ENCODE data around the gene FEM1C.
"Not testable (repeated sequence)": the region's sequence is repeated elsewhere in the genome, so short reads cannot be mapped to it uniquely, and the experiment has no call there.

Gene FEM1C

GRCh38 chr5:115484368-115484767 is 60.2 kb downstream of the FEM1C start:
- no peak overlapping the region for H3K4me3 ChIP-seq (replicated peaks; ENCODE audit: insufficient read depth, low read length)
- TF ChIP-seq GABPA (IDR thresholded peaks at IDR 0.05; ENCODE audit: low read depth), result no peak
- no peak for TF ChIP-seq CTCF (IDR thresholded peaks at IDR 0.05; ENCODE audit: insufficient read depth, low read length)
- TF ChIP-seq POLR2AphosphoS5 (IDR thresholded peaks at IDR 0.05; ENCODE audit: low read depth), result no peak
- TF ChIP-seq SPI1 (IDR thresholded peaks at IDR 0.05; ENCODE audit: borderline replicate concordance, low read depth), result no peak
- TF ChIP-seq, protein P1, sequence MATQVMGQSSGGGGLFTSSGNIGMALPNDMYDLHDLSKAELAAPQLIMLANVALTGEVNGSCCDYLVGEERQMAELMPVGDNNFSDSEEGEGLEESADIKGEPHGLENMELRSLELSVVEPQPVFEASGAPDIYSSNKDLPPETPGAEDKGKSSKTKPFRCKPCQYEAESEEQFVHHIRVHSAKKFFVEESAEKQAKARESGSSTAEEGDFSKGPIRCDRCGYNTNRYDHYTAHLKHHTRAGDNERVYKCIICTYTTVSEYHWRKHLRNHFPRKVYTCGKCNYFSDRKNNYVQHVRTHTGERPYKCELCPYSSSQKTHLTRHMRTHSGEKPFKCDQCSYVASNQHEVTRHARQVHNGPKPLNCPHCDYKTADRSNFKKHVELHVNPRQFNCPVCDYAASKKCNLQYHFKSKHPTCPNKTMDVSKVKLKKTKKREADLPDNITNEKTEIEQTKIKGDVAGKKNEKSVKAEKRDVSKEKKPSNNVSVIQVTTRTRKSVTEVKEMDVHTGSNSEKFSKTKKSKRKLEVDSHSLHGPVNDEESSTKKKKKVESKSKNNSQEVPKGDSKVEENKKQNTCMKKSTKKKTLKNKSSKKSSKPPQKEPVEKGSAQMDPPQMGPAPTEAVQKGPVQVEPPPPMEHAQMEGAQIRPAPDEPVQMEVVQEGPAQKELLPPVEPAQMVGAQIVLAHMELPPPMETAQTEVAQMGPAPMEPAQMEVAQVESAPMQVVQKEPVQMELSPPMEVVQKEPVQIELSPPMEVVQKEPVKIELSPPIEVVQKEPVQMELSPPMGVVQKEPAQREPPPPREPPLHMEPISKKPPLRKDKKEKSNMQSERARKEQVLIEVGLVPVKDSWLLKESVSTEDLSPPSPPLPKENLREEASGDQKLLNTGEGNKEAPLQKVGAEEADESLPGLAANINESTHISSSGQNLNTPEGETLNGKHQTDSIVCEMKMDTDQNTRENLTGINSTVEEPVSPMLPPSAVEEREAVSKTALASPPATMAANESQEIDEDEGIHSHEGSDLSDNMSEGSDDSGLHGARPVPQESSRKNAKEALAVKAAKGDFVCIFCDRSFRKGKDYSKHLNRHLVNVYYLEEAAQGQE (IDR thresholded peaks at IDR 0.05; ENCODE audit: insufficient replicate concordance, low read depth), result no peak
- peak; percentile 40 to 68 for DNase-seq (ENCODE audit: low read depth in 1 of 2, low spot score in 1 of 2)
- H3K27ac ChIP-seq (replicated peaks), result peak overlapping the region; percentile 45
- no peaks in the 10 kb centered on the region for H3K27me3 ChIP-seq (ENCODE audit: insufficient read depth, poor library complexity, severe bottlenecking)

DNA sequence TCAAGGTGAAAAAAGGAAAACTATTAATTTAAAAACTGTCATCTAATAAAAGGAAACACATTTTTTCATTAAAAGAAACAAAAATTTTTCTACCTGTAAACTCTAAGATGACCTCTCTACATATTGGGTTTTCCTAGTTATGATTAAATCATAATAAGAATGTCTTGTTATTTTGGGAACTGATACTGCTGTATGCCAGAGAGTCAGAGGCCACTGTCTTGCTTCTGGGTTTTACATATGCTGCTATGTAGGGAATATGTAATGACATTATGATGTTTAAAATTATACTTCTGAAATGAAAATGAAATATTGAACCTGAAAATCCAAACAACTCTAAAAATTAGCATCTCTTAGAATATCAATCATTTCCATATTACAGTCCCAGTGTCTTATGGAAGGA is 63.7 kb downstream of the FEM1C start:
- no peak overlapping the region for H3K4me3 ChIP-seq (replicated peaks; ENCODE audit: insufficient read depth, low read length)
- no peak for TF ChIP-seq SPI1 (IDR thresholded peaks at IDR 0.05; ENCODE audit: borderline replicate concordance, low read depth)
- TF ChIP-seq, protein P1 (IDR thresholded peaks at IDR 0.05; ENCODE audit: insufficient replicate concordance, low read depth), result no peak
- no peak for TF ChIP-seq GABPA (IDR thresholded peaks at IDR 0.05; ENCODE audit: low read depth)
- no peaks in the 10 kb centered on the region for H3K27me3 ChIP-seq (ENCODE audit: insufficient read depth, poor library complexity, severe bottlenecking)
- DNase-seq (ENCODE audit: low read depth in 1 of 2, low spot score in 1 of 2), result no peak
- H3K27ac ChIP-seq (replicated peaks), result no peak overlapping the region

DNA sequence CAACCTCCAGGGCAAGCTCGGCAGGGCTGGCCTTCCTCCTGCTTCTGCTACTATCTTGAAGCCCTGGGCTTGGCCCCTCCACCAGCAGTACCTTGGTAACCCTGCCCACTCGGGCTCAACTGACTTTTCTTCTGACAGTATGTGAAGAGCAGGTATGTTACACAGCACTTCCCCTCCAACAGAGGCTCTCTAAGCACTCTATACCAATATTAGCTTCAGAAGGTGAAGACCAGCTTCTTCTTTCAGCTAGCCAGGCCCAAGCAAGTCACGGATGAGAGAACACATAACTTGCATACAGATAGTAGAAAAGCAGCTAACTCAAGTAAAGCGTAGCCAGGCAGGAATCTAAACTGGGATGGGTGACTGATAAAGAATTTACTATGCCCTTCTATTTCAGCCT is 64.3 kb downstream of the FEM1C start:
- H3K27me3 ChIP-seq (ENCODE audit: insufficient read depth, poor library complexity, severe bottlenecking), result no peaks in the 10 kb centered on the region
- no peak for TF ChIP-seq CTCF (IDR thresholded peaks at IDR 0.05; ENCODE audit: insufficient read depth, low read length)
- H3K4me3 ChIP-seq (replicated peaks; ENCODE audit: insufficient read depth, low read length), result no peak overlapping the region
- H3K27ac ChIP-seq (replicated peaks), result no peak overlapping the region
- no peak for DNase-seq (ENCODE audit: low read depth in 1 of 2, low spot score in 1 of 2)

DNA sequence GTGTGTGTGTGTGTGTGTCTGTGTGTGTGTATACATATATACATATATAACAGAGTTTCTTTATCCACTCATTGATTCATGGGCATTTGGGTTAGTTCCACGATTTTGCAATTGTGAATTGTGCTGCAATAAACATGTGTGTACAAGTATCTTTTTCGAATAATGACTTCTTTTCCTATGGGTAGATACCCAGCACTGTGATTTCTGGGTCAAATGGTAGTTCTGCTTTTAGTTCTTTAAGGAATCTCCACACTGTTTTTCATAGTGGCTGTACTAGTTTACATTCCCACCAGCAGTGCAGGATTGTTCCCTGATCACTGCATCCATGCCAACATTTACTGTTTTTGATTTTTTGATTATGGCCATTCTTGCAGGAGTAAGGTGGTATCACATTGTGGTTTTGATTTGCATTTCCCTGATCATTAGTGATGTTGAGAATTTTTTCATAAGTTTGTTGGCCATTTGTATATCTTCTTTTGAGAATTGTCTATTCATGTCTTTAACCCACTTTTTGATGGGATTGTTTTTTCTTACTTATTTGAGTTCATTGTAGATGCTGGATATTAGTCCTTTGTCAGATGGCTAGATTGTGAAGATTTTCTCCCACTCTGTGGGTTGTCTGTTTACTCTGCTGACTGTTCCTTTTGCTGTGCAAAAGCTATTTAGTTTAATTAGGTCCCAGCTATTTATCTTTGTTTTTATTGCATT is 65.3 kb downstream of the FEM1C start:
- not testable (repeated sequence) for H3K27me3 ChIP-seq (ENCODE audit: insufficient read depth, poor library complexity, severe bottlenecking); DNase-seq (ENCODE audit: low read depth in 1 of 2, low spot score in 1 of 2); H3K4me3 ChIP-seq (replicated peaks; ENCODE audit: insufficient read depth, low read length); H3K27ac ChIP-seq (replicated peaks)

DNA sequence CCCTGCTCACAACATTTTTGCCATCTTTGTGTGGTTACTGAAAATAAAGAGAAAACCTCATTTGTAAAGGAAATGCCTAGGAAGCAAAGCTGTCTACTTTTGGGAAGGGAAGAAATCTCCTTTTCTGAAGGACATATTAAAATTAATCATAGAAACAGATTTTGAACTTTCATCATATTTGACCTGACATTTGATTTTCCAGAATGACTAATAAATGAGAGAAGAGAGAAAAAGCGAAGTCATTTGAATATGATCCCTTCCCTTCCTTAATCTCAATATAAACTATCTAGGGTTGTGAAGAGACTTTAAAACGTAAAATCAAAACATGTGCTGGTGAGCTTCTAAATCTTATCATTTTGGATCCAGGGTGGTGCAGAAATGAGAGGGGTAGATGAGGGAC is 66.3 kb downstream of the FEM1C start:
- H3K27me3 ChIP-seq (ENCODE audit: insufficient read depth, poor library complexity, severe bottlenecking), result no peaks in the 10 kb centered on the region
- TF ChIP-seq CTCF (IDR thresholded peaks at IDR 0.05; ENCODE audit: insufficient read depth, low read length) (no peak), GABPA (IDR thresholded peaks at IDR 0.05; ENCODE audit: low read depth) (no peak), SPI1 (IDR thresholded peaks at IDR 0.05; ENCODE audit: borderline replicate concordance, low read depth) (no peak), POLR2AphosphoS5 (IDR thresholded peaks at IDR 0.05; ENCODE audit: low read depth) (no peak)
- TF ChIP-seq, protein P1 (IDR thresholded peaks at IDR 0.05; ENCODE audit: insufficient replicate concordance, low read depth), result no peak
- H3K4me3 ChIP-seq (replicated peaks; ENCODE audit: insufficient read depth, low read length), result no peak overlapping the region
- DNase-seq (ENCODE audit: low read depth in 1 of 2, low spot score in 1 of 2), result no peak
- no peak overlapping the region for H3K27ac ChIP-seq (replicated peaks)
